Measurements from ENCODE around the gene JOSD1. TPM values are rescaled to one million over a fixed set of nuclear protein-coding genes. Genes with fewer than 3 reads are reported as not detected.
A peak's percentile ranks its signal among the peaks of the same experiment; 100 is the strongest.

Gene JOSD1
- total and polyA plus RNA-seq, 9 of the 15 experiments (the other 6 are each of a cell fraction or from before 2014, with no cell fraction given): 8.9 to 39.1 (median 30.4) TPM

DNA sequence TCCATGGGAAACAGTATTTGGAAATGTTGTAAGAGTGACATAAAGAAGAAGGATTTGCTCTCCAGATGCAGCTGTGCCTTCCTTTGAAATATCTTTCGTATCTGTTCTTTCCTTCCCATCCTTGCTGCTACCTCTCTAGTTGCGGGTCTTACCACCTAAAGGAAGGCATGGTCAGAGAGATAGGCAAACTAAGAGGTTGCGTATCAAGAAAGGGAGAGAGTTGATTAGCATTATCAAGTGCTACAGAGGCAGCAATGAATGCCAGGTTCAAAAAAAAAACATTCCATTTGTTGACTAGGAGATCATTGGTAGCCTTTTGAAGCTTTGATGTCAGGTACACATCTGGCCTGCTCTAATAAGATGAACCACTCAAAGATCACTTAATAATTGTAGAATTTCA, 9.6 kb upstream of the JOSD1 start (continued):
- TF ChIP-seq ZNF324 (CRISPR knock-in tag; IDR thresholded peaks at IDR 0.05) (no peak), ATF7 (IDR thresholded peaks at IDR 0.05) (no peak), CEBPG (CRISPR knock-in tag; IDR thresholded peaks at IDR 0.05) (no peak), CEBPG (tag; conservative IDR thresholded peaks at IDR 0.05 in 1 of 2, IDR thresholded peaks at IDR 0.05 in 1 of 2) (no peak), TAL1 (IDR thresholded peaks at IDR 0.05) (peak; percentile 53; the same call in 1 of the 2 replicates), COPS2 (conservative IDR thresholded peaks at IDR 0.05) (no peak), NFATC3 (IDR thresholded peaks at IDR 0.05) (no peak), CHCHD3 (CRISPR knock-in tag; IDR thresholded peaks at IDR 0.05) (no peak), RFX1 (IDR thresholded peaks at IDR 0.05) (no peak), SMARCC2 (IDR thresholded peaks at IDR 0.05; ENCODE audit: low read depth) (no peak), ZSCAN29 (IDR thresholded peaks at IDR 0.05) (no peak)
- TF ChIP-seq, protein P1, sequence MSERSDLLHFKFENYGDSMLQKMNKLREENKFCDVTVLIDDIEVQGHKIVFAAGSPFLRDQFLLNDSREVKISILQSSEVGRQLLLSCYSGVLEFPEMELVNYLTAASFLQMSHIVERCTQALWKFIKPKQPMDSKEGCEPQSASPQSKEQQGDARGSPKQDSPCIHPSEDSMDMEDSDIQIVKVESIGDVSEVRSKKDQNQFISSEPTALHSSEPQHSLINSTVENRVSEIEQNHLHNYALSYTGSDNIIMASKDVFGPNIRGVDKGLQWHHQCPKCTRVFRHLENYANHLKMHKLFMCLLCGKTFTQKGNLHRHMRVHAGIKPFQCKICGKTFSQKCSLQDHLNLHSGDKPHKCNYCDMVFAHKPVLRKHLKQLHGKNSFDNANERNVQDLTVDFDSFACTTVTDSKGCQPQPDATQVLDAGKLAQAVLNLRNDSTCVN (CRISPR knock-in tag; IDR thresholded peaks at IDR 0.05): no peak
- TF ChIP-seq, protein P2, sequence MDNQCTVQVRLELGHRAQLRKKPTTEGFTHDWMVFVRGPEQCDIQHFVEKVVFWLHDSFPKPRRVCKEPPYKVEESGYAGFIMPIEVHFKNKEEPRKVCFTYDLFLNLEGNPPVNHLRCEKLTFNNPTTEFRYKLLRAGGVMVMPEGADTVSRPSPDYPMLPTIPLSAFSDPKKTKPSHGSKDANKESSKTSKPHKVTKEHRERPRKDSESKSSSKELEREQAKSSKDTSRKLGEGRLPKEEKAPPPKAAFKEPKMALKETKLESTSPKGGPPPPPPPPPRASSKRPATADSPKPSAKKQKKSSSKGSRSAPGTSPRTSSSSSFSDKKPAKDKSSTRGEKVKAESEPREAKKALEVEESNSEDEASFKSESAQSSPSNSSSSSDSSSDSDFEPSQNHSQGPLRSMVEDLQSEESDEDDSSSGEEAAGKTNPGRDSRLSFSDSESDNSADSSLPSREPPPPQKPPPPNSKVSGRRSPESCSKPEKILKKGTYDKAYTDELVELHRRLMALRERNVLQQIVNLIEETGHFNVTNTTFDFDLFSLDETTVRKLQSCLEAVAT (IDR thresholded peaks at IDR 0.05): no peak
- TF ChIP-seq, protein P3, sequence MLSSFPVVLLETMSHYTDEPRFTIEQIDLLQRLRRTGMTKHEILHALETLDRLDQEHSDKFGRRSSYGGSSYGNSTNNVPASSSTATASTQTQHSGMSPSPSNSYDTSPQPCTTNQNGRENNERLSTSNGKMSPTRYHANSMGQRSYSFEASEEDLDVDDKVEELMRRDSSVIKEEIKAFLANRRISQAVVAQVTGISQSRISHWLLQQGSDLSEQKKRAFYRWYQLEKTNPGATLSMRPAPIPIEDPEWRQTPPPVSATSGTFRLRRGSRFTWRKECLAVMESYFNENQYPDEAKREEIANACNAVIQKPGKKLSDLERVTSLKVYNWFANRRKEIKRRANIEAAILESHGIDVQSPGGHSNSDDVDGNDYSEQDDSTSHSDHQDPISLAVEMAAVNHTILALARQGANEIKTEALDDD (IDR thresholded peaks at IDR 0.05): no peak; the same call in 1 of the 2 replicates
- TF ChIP-seq, protein P4, sequence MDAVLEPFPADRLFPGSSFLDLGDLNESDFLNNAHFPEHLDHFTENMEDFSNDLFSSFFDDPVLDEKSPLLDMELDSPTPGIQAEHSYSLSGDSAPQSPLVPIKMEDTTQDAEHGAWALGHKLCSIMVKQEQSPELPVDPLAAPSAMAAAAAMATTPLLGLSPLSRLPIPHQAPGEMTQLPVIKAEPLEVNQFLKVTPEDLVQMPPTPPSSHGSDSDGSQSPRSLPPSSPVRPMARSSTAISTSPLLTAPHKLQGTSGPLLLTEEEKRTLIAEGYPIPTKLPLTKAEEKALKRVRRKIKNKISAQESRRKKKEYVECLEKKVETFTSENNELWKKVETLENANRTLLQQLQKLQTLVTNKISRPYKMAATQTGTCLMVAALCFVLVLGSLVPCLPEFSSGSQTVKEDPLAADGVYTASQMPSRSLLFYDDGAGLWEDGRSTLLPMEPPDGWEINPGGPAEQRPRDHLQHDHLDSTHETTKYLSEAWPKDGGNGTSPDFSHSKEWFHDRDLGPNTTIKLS (IDR thresholded peaks at IDR 0.05; ENCODE audit: borderline replicate concordance, low read depth): no peak
- TF ChIP-seq, protein P5, sequence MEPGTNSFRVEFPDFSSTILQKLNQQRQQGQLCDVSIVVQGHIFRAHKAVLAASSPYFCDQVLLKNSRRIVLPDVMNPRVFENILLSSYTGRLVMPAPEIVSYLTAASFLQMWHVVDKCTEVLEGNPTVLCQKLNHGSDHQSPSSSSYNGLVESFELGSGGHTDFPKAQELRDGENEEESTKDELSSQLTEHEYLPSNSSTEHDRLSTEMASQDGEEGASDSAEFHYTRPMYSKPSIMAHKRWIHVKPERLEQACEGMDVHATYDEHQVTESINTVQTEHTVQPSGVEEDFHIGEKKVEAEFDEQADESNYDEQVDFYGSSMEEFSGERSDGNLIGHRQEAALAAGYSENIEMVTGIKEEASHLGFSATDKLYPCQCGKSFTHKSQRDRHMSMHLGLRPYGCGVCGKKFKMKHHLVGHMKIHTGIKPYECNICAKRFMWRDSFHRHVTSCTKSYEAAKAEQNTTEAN (CRISPR knock-in tag; IDR thresholded peaks at IDR 0.05): no peak

Data from K562 (cell line).